NCI-H774 (cell line): ENCODE measurements around the gene GCNT1.

Source experiments
- DNase-seq: peaks from one replicate; lab custom pipeline; 2025; lab: John Stamatoyannopoulos, UW

GCNT1 gene

DNA sequence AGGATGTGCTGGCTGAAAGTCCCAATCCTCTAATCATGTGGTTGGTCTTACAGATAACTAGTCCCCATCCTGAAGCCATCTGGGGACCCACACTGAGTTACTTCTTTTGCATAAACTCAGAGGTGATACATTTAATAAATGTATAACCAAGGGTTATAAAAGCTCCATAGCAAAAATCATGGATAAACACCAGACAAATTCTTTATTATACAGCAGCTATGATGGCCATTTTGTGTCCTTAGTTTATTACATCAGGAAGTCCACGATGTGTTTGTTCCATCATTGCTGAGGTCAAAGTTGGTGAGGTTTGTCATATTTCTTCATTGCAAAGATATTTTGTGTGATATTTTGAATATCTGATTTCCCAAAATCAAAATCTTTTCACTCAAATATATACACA is 80.2 kb downstream of the GCNT1 start:
- DNase-seq: no peak

DNA sequence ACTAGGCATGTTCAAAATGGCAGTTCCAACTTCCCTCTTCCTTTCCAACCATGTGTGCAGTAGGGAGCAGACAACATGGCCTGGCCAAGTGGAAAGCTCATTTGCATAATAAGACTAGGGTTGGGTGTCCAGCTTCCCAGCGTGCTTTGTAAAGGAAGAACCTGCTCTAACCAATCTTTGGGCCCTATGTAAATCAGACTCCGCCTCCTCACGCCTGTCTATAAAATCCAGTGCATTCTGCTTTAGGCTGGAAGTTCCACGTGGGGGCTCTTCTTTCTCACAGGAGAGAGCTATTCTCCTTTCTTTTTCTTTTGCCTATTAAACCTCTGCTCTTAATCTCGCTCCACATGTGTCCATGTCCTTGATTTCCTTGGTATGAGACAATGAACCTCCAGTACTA is 83.4 kb downstream of the GCNT1 start:
- no peak for DNase-seq

DNA sequence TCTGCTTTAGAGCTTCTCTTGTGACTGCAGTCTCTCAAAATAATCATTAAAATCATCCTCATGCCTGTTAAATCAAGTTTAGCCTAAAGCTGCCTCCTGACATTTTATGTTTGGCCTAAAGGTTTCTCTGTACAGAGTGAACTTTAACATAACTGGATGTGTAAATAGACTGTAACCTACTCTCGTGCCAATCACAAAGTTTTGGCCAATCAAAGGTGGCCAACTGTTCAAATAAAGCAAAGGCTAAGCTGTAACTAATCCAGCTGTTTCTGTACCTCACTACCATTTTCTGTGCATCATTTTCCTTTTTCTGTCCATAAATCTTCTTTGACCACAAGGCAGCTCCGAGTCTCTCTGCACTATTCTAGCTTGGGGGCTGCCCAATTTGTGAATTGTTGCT is 86.2 kb downstream of the GCNT1 start:
- DNase-seq: no peak

DNA sequence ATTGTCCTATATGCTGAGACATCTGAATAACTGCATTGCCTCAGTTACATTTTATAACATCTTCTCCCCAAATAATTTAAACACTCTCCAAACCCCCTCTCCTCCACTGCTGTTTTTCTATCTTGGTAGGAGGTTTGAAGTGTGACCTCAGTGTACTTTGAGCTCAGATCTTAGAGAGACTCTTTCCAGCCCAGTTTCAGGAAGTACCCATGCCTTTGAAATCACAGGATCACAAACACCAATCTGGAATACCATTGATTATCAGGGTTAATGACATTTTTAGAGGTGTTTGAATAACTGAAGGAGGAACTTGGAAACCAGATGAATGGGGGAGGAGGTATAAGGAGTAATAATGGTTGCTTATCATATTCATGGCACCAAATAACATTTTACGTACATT is 93.2 kb downstream of the GCNT1 start:
- no peak for DNase-seq

DNA sequence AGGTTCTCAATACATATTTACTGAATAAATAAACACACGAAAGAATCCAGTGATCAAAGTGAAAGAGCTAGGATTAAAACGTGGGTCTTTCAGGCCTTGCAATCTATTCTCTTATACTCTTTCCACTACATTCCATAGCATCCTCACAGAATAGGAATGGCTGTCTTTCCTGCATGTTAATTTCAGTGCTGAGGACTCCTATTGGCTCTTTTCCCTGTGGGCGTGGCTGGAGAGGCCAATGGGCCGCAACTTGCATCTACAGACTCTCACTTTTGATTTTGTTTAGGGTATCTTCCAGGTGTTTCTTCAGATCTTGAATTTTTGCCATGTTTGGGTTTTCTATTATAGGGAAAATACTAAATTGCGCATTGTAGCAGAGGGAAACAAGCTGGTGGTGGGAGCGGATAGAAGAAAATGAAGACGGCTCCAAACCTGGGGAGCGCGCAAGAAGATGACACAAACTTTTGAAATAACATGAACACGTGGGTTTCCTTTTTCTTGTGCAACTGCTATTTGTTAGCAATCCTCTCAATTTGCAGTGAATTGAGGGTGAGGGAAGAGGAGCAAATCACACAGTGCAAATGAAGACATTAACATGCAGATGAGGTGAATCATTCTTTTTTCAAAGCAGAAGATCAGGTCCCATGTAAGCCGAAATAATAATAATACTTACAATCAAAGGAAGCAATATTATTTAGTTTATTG is 93.9 kb downstream of the GCNT1 start:
- DNase-seq: no peak

DNA sequence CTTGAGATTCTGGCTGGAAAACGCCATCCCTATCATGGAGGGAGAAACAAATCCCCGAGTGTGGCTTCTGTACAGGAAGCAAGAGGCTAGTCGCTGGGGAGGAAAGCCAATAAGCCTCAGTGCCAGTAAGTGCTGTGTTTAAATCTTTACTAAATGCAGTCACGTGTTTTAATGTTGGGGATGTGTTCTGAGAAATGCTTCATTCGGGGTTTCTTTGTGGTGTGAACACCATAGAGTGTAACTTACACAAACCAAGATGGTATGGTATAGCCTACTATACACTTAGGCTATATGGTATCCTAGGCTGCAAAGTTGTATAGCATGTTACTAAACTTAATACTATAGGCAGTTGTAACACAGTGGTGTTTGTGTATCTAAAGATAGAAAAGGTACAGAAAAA is 94.7 kb downstream of the GCNT1 start:
- no peak for DNase-seq
